ENCODE data around the gene HTR4.

HTR4 gene

DNA sequence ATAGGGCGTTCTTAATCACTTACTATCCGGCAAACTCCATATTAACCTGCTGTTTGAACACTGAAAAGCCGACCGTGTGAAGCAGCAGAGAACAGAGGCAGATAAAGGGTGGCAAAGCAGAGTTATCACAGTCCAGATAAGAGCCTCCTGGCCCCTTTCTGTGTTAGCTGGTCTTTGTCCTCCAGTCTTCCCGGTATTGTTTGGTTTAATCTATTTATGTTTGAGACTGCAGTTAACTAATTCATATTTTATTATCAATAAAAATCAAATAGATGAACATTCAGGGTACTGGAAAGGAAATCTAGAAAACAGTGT, 6.0 kb upstream of the HTR4 start:
- no peak for DNase-seq

DNA sequence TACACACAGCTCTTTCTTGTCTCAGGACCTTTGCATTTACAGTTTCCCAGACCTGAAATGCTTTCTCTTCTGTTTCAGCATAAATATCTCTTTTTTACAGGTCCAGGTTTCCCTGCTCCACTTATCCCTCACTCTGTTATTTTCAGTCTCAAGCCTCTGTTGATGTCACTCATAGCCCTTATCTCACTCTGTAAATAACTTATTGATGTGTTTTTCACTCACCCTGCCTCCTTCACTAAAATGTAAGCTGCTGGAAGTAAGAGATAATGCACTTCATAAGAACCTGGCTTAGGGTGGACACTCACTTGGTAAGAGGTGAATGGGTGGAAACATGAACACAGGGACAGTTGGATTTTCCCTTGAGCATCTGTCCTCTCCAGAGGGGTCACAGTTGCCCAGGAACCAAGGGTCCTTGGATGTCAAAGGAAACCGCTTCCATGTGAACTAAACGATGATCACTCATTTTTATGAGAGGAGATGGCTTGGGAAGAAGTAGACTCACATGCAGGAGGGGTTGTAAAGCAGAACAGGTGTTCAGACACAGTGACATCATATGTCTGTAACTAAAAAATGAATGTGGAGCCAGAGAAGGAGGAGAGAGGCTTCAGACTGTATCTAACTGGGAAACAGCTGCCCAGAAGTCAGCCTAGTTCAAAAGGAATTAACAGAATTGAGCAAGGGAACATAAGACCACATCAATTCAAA, 5.5 kb upstream of the HTR4 start:
- DNase-seq = no peak

DNA sequence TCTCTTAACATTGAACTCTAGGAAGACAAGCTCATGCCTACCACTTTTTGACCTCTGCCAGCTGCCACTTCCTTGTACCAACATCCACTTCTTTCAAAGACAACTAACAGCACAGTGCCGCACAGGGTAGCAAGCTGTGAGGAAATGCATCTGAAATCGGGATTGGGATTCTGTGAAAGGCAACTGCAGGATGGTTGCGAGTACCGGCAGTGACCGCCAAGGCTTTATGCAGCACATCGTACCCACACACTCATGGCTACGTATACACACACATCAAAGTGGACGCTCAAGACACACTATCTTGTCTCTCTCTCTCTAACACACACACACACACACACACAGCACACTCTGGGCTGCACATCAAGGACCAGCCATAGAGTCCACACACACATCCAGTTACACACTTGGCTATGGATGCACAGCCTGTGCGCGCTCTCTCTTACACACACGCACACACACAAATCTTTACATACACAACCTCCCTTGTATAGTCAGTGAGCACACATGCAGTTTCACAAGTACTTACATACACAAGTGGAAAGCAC, 964 bp downstream of the HTR4 start:
- no peak for DNase-seq

DNA sequence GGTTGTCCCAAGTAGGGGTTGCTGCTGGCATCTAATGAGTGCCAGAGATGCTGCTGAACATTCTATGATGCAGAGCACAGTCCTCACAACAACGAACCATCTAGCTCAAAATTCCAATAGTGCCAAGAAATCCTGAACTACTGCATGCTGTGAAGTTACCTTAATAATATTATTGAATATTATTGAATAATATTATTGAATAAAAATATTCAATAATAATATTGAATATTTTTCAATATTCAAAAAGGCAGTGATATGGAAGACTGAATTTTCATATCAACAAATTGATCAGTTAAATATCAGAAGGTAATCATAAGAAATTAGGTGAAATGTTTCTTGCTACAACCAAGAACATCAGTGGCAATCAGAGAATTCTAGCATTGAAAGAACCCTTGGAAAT, 2.8 kb downstream of the HTR4 start:
- DNase-seq = no peak

DNA sequence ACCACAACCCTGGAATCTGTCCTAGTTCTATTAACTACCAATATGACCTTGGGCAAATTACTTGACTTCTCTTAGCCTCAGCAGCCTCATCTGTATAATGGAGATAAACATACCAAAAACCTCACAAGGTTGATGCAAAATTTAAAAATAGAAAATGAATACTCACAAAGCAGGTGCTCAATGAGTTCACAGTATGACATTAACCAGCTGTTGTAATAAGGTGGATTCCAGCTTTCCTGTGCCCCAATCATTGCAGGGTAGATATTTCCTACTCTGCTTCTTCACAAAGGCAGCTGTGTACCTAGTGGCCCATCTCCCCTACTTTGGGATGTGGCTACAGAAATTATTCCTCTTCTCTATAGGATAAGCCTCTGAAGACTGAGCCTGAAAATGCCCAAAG, 8.8 kb downstream of the HTR4 start:
- DNase-seq = no peak

DNA sequence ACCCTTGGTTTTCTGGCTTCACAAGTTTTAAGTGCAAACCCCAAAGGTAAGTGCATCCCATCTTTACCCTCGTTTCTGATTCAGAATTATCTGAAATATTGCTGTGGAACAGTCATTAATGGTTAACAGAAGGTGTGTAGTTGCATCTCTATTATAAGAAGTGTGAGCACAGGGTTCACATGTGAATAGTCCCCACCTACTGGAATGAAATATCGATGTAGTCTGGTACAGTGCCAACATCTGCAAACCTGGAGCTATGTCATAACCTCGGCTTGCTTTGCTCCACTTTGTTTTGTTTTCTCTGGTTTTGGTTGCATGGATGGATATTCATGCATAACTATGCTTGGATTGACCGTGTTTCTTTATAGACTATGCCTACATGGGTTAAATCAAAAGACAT, 12.6 kb downstream of the HTR4 start:
- no peak for DNase-seq

DNA sequence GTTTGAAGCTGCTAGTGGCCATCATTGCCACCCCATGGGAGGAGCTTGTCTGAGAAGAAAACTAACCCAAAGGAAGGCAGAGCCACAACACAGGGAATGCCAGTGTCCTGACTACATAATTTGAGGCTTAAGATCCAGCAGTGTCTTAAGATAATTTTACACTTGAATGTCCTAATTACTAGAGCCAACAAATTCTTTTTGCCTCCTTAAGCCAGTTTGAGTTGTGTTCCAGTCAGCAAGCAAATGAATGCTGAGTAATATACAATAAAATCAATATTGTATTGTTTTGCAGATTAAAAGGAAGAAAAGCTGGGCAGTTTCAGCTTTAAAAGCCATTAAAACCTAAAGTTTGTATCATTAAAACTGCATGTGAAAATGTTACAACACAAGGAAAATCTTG, 13.9 kb downstream of the HTR4 start:
- no peak for DNase-seq

DNA sequence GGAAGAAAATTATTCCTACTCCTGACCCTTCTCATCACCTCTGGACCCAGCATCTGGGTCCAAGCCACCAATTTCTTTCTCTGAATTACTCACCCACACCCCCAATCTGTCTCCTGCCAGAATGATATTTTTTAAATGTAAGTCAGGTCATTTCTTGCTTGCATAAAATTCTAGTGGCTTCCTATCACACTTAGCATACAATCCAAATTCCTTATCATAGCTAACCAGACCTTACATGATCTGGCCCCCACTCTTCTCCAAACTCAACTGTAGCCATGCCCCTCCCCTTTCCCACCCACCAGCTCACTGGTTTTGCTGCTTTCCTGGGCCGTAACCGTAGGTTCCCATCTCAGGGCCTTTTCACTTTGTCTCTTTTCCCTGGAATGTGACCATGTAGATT, 15.2 kb downstream of the HTR4 start:
- no peak for DNase-seq

DNA sequence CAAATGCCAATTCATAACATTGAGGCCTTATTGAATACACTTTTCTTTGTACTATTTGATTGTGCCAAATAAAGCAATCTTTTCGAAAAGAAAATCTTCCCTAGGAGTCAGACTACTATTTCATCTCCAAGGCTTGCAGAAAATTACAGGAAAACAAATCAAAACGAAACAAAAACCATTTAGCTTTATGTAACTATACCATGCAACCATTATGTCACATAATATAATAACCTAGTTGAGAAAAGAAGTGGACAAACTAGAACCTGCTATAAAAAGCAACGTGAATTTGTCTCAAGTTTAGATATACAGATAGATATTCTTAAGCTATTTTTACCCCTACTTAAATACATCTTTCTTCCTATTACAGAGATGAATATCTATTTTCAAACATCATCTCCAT, 18.0 kb downstream of the HTR4 start:
- no peak for DNase-seq

DNA sequence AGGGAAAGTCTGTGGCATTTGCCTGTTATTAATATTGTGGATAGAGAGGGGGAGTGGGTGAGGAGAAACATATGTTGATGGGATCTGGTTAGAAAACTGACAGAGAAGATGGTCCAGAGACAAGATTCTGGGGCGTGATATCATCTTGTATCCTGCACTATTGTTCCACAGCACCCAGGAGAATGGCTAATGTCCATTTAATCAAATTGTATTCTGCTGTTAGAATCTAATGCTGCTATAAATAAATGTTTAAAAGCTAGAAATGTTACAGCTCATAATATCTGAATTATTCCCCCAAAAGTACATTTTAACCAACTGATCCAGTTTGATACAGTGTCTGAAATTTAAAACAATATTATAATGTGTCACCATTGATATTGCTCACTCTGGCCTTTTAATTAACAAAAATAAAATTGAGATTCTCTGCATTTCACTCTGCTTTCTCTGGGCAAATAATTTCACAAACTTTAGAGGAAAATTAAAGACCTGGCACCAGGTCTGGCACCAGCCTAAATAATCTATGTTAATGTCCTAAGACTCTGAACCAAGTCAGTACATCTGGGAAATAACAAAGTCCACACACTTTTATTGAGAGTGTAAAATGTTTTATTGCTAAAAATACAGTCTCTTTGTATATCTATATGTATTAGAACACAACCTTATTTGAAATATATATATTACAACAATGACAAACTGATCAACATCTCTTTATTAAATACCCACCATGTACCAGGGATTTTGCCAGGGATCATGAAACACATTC, 18.8 kb downstream of the HTR4 start:
- no peak for DNase-seq

DNA sequence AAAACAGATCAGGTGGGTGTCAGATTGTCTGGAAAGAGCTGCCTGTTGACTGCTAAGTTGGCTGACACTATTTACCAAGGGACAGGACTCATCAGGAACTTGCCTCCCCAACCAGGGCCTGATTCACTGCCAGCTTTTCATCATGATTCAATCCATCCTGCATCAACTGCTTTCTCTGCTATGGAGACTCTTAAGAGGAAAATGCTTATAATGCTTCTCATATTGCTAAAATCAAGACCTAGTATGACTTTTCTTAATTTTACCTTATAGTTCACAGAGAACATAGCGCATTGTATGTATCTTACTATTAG, 21.3 kb downstream of the HTR4 start:
- no peak for DNase-seq

DNA sequence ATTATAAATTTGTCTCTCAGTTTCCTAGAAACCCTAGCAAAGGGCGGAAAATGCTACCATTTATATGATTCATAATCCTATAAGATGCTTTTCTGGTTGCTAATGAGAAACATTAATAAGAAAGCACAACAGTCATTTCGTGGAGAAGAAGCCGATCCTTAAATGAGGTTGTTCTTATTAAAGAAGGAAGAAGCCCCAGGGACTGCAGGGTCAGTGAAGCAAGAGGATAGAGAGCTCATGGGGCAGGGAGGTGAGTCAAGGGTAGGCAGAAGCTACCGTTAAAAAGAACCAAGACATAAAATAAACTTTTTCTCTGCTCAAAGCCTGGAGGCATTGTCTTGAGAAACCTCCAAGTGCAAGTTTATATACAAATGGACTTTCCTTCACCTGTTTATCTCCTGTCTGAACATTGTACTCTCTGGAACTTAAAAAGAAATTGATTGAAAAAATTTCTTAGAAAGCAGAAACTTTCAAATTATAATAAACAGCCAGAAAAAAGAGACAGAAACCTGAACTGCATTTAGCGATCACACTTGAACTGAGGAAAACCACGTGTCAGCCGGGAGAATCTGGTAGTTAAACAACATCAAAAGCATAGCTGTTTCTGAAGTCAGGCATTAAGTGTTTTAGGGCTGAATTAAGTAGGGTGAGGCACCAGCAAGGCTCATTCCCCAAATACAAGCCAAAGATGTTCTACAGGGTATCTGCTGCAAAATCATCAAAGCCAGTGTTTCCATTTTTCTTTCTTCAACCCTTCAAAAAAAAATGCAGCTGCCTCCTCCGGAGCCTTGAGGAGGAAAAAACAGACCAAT, 21.9 kb downstream of the HTR4 start:
- no peak for DNase-seq

DNA sequence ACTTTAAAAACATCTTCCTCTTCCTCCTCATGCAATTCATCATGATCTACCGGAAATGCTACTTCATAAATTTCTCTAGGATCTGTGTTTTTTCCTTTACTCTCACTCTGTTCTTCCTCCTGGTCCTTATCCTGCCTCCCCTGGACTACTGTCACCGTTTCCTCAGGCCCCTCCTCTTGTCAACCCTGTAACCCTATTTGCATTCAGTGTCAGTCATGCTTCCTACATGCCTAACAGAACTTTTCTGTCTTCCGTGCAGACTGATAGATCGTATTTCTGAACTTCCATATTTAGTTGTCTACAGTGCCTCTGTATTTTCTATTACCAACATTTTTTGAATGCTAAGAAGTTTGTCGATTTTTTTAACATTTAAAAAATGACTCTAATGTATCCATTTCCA, 27.3 kb downstream of the HTR4 start:
- DNase-seq = no peak

DNA sequence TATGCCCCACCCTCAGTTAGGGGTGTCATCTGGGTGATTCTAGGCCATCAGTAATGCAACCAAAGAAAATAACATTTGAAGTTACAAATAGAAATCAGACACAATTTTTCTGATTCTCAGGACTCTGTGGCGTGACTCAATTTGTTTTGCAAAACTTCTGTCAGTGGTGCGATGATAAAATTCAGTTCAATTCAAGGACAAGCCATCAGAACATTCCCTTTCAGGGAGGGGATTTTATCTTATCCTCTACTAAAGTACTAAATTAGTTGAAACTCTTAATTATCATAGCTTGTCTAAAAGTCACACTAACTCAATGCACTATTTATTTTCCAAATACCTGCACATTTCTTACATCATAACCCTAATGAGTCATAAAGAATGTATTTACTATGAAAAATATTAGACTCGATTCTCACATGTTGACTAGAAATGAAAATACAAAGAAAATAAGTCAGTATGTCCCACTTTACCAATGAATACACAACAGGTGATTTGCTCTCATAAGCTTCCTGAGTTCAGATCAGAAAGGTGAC, 28.2 kb downstream of the HTR4 start:
- DNase-seq = no peak

DNA sequence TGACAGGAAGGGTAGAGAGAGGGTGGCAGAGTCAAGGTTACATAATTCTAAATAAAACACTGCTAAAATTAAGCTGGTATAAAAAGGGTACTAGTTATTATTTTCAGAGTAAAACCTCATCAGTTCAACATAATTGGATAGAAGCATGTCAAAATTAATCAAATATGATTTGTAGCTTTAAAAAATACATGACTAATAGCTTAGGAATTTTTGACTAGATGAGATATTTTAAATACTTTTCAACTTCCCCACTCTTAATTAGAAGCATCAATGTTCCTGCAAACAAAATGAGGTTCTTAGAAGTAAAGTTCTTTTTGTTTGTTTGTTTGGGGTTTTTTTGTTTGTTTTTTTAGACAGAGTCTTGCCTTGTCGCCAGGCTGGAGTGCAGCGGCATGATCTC, 29.1 kb downstream of the HTR4 start:
- no peak for DNase-seq

DNA sequence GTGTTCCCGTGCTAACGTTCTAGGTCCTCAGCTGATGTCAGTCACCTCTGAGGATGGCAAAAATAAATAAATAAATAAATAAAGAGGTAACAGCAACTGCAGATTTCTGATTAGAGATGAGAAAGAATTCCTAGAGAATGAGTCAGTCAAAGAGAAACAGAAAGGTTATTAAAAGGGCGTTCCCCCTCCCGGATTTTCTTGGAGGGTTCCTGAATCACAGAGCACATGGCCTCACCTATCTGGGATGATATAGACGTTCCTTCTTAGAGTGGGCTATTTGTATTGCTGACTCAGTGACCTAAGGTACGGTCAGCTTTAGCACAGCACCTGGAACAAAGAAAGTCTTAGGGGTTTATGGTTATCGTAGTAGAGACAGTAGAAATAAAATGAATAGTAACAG, 30.6 kb downstream of the HTR4 start:
- DNase-seq = no peak

DNA sequence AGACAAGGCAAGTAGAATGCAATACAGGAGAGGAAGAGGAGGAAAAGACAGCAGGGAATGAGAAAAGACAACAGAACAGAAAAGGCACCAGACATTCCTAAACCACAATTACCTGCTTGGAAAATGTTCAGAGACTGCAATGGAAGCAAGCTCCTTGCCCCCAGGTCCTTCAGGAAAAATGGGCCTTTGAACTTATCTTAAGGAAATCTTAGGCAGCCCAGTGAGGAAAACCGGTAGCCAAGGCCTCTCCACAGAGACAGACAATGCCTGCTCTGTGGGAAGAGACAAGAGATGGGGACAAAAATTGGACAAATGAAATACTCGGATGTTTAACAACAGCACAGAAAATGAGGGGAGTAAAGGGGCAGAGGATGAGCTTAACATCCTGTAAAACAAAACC, 31.2 kb downstream of the HTR4 start:
- no peak for DNase-seq

DNA sequence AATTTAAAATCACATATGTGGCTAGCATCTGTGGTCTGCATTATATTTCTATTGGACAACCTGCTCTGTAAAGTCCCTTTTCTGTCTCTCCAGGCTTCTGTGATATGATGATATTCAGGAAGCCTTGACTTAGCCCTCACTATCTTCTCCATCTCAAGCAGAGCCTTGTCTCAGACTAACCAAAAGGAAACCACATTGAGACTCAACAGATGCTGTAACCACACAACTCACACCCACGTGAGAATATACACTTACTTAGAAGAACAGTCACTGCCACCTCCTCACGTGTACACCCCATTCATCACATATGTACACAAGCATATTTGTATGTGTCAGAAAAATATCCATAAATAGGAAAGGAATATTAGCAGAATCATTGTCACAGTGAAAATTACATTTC, 33.6 kb downstream of the HTR4 start:
- no peak for DNase-seq

DNA sequence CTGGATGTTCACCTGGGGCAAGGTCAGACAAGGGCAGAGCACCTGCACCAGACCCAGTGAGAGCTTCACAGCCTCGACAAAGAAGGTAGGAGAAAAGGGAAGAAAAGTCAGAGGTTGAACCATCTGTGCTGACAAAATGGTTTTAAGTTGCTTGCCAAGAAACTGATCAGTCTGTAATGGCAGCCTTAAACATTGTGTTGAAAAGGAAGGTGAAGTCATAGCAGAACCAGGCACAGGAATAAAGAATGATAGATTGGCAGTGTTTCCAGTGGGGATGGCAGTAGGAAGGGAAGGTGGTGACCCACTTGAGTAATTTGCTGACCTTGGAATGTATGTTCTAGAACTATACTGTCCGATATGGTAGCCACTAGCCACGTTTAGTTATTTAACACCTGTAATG, 34.2 kb downstream of the HTR4 start:
- no peak for DNase-seq

DNA sequence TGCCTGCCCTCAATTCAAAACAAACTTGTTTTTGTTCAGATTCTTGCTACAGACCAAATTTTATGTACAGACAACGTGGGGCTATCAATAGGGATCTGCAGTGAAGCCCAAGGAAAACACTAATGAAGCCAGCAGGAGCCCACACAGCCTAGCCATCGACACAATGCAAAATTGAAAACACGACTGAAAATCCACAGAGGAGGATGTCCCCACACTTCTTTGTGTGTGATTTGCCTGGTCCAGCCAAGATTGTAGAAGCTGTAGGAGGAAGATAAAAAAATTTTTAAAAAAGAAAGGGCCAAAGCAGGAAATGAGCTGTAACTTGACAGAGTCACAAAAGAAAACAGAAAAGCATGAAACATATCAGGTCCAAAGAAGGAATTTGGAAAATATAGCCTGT, 34.8 kb downstream of the HTR4 start:
- DNase-seq = no peak

DNA sequence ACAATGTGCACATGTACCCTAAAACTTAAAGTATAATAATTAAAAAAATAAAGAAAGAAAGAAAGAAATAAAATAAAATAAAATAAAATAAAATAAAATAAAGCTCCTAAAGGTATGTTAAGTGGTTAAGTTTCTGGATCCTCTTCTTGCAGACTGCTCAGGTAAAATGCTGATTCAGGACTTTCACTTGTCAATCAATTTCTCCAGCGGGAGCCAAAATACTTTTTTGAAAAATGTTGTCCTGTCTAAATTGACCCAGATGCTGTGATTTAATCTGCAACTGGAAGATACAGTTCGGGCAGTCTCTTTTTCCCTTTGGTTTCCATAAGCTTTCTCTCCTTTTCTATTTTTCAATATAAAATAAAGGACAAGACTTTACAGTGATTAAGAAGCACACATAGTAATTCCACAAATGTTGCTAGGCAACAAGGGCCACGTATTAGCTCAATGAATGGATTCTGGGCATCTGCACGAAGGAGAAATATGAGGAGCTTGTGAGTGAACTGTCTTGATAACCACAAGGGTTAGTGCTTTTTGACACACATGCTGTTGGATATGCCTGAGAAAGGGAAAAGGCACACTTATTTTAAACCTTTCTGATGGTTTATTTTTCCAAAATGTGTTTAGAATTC, 38.6 kb downstream of the HTR4 start:
- DNase-seq = no peak

DNA sequence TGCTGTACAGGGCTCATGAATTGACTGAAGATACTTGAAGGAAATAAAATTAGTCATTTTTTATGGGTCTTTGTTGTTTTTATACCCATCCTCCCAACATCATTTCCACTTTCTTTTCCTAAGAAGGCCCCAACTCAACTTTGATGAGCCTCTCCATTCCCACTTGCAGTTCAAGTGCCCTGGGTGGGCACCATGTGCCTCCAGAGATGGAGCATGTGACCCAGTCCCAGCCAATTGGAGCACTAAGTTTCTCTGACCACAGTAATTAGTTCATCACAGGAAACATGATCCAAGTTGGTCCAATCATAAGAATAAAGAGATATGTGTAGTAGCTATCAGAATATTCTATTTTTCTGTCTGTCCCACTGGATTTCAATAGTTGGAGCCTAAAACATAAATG, 46.9 kb downstream of the HTR4 start:
- DNase-seq = no peak

DNA sequence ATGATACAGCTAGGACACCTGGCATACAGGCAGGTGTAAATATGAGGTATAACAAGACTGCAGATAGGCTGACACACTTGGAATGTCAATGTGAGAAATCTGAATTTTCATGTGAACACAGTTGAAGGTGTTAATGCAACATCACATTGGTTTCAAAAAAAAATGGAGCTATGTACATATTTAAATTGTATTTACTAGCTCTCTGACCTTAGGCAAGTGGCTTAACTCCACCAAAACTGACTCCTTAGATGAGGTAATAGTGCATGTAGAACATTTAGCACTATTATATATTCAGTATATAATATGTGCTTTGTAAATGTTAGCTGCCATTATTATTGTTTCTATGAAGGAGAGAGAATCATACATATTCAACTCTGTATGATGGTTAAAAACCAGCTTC, 48.0 kb downstream of the HTR4 start:
- DNase-seq = no peak
